GM13976 (cell line): ENCODE measurements around the gene SLC26A8.

Source experiments
- DNase-seq: peaks from one replicate; pipeline ENCODE4 v3.0.0; 2012; ENCODE audit warnings: low spot score
- in situ Hi-C: fragments of 300-500 bp; cut with MboI; formaldehyde crosslinking; loops from one replicate; pipeline ENCODE4 v1.12.0; 2022; ENCODE audit warnings: low sequenced_read_pairs, mixed read lengths, inconsistent platforms; ENCODE audit not compliant: unreplicated experiment
- TF ChIP-seq, protein P1 (sequence below): IDR thresholded peaks from 2 replicates; pipeline ENCODE4 v1.5.1; 2012; ENCODE audit warnings: borderline replicate concordance, mild to moderate bottlenecking; ENCODE audit not compliant: insufficient read depth; ENCODE audit errors: extremely low read depth, missing control alignments, control extremely low read depth

Gene SLC26A8

DNA sequence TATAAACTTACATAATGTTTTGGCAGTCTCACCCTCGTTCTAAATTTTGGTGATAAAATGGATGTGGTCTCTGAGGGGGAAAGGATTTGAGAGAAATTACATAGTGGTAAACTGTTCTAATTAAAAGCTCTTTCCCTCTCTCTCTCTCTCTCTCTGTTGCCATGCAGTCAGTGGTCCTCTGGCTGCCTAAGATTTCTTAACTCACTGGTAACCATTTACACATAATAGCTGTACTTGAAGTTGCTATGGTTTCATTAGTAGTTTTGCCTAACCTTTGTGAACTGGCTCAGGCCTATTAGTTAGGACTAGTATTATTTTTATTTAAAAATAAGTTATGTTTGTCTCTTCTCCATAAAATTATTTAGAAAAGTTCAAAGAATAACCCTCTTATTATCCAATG is 45.1 kb upstream of the SLC26A8 start:
- no peak for DNase-seq
- TF ChIP-seq, protein P1, sequence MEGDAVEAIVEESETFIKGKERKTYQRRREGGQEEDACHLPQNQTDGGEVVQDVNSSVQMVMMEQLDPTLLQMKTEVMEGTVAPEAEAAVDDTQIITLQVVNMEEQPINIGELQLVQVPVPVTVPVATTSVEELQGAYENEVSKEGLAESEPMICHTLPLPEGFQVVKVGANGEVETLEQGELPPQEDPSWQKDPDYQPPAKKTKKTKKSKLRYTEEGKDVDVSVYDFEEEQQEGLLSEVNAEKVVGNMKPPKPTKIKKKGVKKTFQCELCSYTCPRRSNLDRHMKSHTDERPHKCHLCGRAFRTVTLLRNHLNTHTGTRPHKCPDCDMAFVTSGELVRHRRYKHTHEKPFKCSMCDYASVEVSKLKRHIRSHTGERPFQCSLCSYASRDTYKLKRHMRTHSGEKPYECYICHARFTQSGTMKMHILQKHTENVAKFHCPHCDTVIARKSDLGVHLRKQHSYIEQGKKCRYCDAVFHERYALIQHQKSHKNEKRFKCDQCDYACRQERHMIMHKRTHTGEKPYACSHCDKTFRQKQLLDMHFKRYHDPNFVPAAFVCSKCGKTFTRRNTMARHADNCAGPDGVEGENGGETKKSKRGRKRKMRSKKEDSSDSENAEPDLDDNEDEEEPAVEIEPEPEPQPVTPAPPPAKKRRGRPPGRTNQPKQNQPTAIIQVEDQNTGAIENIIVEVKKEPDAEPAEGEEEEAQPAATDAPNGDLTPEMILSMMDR: no peak
- in situ Hi-C loops: no loop called here

- TF ChIP-seq, protein P1: no peak
- in situ Hi-C loops: no loop called here
- no peak for DNase-seq
Measured at GRCh38 chr6:36068586-36068985, 44.1 kb upstream of the SLC26A8 start.

- TF ChIP-seq, protein P1: no peak
- DNase-seq: no peak
- in situ Hi-C loops: no loop called here
Measured at GRCh38 chr6:36068012-36068392, 43.6 kb upstream of the SLC26A8 start.

DNA sequence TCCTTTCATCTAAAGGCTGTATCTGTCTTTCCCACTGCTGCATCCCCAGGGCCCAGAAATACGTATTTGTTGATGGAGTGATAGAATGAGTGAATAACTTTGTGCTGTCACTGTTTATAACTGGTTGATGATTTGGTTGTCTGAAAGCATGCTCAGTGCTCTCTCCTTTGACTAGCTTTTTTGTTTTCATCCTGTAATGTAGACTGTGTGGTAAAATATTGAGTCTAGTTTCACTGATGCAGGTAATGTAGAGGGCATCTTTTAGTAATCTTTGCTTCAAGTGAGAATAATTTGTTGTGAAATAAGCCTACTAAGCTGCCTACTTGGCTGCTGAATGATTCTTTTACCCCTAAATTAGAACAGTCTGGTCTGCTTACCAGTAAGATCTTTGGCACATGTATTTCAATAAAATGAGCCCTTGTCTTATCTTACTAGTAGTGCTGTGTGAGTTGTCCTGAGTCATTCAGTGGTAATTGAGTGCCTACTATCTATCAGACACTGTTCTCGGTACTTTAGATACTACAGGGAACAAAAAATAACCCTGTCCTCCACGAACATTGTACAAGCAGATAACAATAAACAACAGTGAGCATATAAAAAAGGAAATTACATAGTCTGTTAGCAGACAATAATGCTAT is 43.1 kb upstream of the SLC26A8 start:
- in situ Hi-C loops: no loop called here
- DNase-seq: no peak
- TF ChIP-seq, protein P1: no peak

DNA sequence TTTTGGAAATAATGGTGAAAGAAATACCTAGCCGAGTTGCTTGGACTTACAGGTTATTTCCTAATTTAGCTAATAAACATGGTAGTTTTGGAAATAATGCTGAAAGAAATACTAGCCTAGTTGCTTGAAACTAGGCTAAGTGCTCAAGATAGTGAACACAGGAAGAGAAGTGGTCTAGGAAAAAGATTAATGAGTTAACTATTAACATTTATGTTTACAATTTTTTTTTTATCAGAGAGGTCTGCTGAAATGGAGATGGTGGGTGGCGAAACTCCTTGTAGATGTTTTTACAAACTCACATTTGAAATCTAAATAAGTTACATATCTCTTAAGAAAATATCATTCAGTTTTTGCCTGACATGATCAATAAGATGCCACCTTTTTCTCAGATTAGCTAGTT is 42.4 kb upstream of the SLC26A8 start:
- in situ Hi-C loops: no loop called here
- TF ChIP-seq, protein P1: no peak
- DNase-seq: no peak

- TF ChIP-seq, protein P1: no peak
- DNase-seq: no peak
- in situ Hi-C loops: no loop called here
Measured at GRCh38 chr6:36065916-36066315, 41.5 kb upstream of the SLC26A8 start.
